T1000 (cell line): ENCODE data around the gene HES7.

Experiments
- DNase-seq: peaks from one replicate; lab custom pipeline; 2025; ENCODE audit warnings: mixed read lengths; lab: John Stamatoyannopoulos, UW

Gene HES7

DNA sequence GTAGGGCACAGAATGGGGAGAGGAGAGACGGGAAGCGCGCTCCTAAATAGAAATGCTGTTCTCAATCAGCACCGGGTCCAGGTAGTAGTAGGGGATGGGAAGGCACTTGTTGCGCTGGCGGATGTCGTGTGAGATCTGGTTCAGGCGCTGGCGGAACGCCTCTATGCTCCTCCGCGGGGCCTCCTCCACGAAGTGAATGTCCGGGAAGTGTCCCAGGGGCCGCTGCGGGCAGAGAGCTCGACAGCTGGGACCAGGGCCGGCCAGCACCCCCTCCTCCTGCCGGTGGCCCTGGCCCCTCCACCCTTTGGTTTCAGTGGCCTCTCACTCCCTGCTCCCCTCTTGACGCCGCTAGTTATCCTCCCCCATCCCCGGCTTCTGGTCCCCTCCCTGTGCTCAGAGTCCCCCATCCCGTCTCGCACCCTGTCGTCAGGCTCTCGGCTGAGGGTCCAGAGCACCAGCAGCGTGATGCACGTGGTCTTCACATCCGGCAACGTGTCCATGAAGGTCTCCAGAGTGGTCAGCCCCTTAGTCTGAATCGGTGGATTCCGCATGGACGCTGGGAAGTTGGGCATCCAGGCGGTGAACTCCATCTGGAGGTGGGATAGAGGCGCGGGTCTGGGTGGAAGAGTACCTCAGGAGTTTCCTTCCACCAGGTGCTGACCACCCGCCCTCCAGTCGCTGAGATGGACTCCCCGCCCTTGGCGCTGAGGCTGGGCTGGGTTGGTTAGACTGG lies 51.0 kb downstream of the HES7 start:
- DNase-seq, result no peak

DNA sequence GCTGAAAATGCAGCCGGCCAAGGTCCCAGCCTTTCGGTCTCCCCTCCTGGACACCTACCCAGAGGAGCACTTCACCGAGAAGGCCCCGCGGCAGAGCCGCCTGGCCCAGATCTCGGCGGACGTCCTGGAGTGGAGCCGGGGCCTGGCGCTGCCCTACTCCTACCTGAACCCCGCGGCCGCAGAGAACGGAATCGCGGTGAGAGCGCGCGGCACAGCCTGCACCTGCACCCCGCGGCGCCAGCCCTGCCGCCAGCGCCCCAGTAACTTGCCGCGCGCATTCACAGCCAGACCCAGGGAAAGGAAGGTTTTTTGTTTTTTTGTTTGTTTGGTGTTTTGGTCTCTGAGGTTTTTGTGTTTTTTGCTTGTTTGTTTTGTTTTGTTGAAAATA lies 51.6 kb downstream of the HES7 start:
- DNase-seq, result no peak

DNA sequence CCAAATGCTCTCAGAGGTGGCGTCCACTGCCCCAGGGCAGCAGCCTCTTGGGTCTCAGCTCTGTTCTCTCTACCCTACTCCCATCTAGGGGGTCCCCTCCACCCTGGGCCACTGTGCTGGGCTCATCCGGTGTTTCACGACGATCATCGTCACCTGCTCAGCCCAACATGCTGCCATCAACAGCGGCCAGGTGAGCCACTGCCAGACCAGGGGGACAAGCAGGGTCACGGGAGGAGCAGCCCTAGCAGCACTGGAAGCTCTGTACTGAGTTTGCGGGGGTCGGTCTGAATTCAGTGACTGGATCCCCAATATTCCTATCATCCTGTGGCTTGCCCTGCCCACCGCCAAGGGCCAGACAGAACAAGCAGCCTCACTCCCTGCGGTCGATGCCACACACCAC lies 52.4 kb downstream of the HES7 start:
- no peak for DNase-seq
